GM21619 (cell line): ENCODE measurements around the gene GALNT9.
"Not testable (repeated sequence)": the region's sequence is repeated elsewhere in the genome, so short reads cannot be mapped to it uniquely, and the experiment has no call there.

Experiments used
- ATAC-seq: cut with Tn5 transposase; IDR thresholded peaks from one replicate; pipeline ENCODE4 v1.9.1; 2021; ENCODE audit not compliant: unreplicated experiment

Gene GALNT9

GRCh38 chr12:132314516-132315233 is 14.7 kb downstream of the GALNT9 start:
- no peak for ATAC-seq

- no peak for ATAC-seq
These were observed 15.4 kb downstream of the GALNT9 start for GRCh38 chr12:132314035-132314434.

- no peak for ATAC-seq
These were observed 16.2 kb downstream of the GALNT9 start for GRCh38 chr12:132313182-132313581.

GRCh38 chr12:132312516-132312915 is 16.9 kb downstream of the GALNT9 start:
- no peak for ATAC-seq

- ATAC-seq, result no peak
These were observed 18.0 kb downstream of the GALNT9 start for GRCh38 chr12:132311201-132311915.

- ATAC-seq, result no peak
These were observed 19.0 kb downstream of the GALNT9 start for GRCh38 chr12:132310181-132311040.

- ATAC-seq, result no peak
These were observed 19.7 kb downstream of the GALNT9 start for GRCh38 chr12:132309596-132310086.

GRCh38 chr12:132308853-132309595 is 20.4 kb downstream of the GALNT9 start:
- no peak for ATAC-seq

- ATAC-seq, result no peak
These were observed 21.2 kb downstream of the GALNT9 start for GRCh38 chr12:132307976-132308852.

- no peak for ATAC-seq
These were observed 22.6 kb downstream of the GALNT9 start for GRCh38 chr12:132306885-132307191.

- no peak for ATAC-seq
These were observed 23.2 kb downstream of the GALNT9 start for GRCh38 chr12:132305991-132306884.

GRCh38 chr12:132305560-132305966 is 23.8 kb downstream of the GALNT9 start:
- no peak for ATAC-seq

- ATAC-seq, result not testable (repeated sequence)
These were observed 24.5 kb downstream of the GALNT9 start for GRCh38 chr12:132304866-132305265.

GRCh38 chr12:132303853-132304373 is 25.5 kb downstream of the GALNT9 start:
- ATAC-seq, result not testable (repeated sequence)

- ATAC-seq, result no peak
These were observed 26.7 kb downstream of the GALNT9 start for GRCh38 chr12:132302466-132303358.

GRCh38 chr12:132300789-132301722 is 28.3 kb downstream of the GALNT9 start:
- ATAC-seq, result no peak

- ATAC-seq, result no peak
These were observed 33.3 kb downstream of the GALNT9 start for GRCh38 chr12:132296063-132296462.
